ENCODE data around the gene TAP1. TPM values are rescaled to one million over a fixed set of nuclear protein-coding genes. Genes with fewer than 3 reads are reported as not detected.

The TAP1 gene
- total and polyA plus RNA-seq, 10 of the 15 experiments (the other 5 are each of a cell fraction or from before 2014, with no cell fraction given), result 33.4 to 249 (median 169) TPM

GRCh38 chr6:32888576-32888975, 35.1 kb upstream of the TAP1 start:
- Histone ChIP-seq H3K4me2 (ENCODE audit: control insufficient read depth, insufficient read depth) (no peak overlapping the region), H3K9me3 (replicated peaks; ENCODE audit: control insufficient read depth, insufficient read depth, low read length) (no peaks in the 10 kb centered on the region), H3K36me3 (ENCODE audit: control insufficient read depth in 2 of 2, insufficient read depth in 2 of 2, low read length in 1 of 2) (no peaks in the 10 kb centered on the region), H3K9ac (ENCODE audit: control insufficient read depth, insufficient read depth, low read length) (no peak overlapping the region), H4K20me1 (ENCODE audit: control insufficient read depth, insufficient read depth) (no peaks in the 10 kb centered on the region), H3K27ac (ENCODE audit: control insufficient read depth, insufficient read depth) (no peak overlapping the region), H3K4me3 (no peak overlapping the region), H3K27me3 (replicated peaks in 1 of 2; ENCODE audit: control insufficient read depth in 2 of 2, insufficient read depth in 2 of 2, low read length in 1 of 2) (no peaks in the 10 kb centered on the region), H3K79me2 (ENCODE audit: control insufficient read depth, insufficient read depth, low read length) (no peaks in the 10 kb centered on the region), H2AFZ (ENCODE audit: control insufficient read depth, low read depth, low read length) (no peak overlapping the region), H3K4me1 (ENCODE audit: control insufficient read depth, insufficient read depth, low read length) (no peaks in the 10 kb centered on the region)
- DNase-seq (ENCODE audit: low read depth, low spot score), result no peak
- ChIA-PET RAD21 (ENCODE audit: unreplicated experiment) (interaction anchor here (6.5 kb wide), 1 partner anchor 99 kb away, joined by 104 read pairs; no protein-coding TSS in a partner anchor), SMC1A (ENCODE audit: uncharacterized antibody, unreplicated experiment) (interaction anchor here (1.0 to 13.8 kb wide), 4 partner anchors 45 to 95 kb away, joined by 5 to 184 read pairs (median 7); partner anchors contain the start of gene HLA-DMA), POLR2A (no interaction called here), CTCF (interaction anchor here (1.1 to 12.7 kb wide), 5 partner anchors 45 to 98 kb away, joined by 4 to 260 read pairs (median 4); partner anchors contain the start of gene HLA-DMA)
- intact Hi-C loops (cut with micrococcal nuclease; ENCODE audit: unreplicated experiment), result loop anchor here (10.0 kb wide), 1 partner anchor 196 kb away; no protein-coding TSS in a partner anchor
- 100% methylated on average over 2 of the region's 2 CpGs for WGBS (ENCODE audit: insufficient coverage, insufficient replicate concordance, low lambda C conversion rate, missing lambda C conversion rate)
- no peak for FAIRE-seq
- no peak for ATAC-seq
- in situ Hi-C loops (cut with MboI), result loop anchor here (5.0 kb wide), 1 partner anchor 99 kb away; no protein-coding TSS in a partner anchor
- TF ChIP-seq MEF2B (IDR thresholded peaks at IDR 0.05; ENCODE audit: partially characterized antibody, poor library complexity, severe bottlenecking) (no peak), TCF7 (IDR thresholded peaks at IDR 0.05; ENCODE audit: borderline replicate concordance) (no peak), LARP7 (IDR thresholded peaks at IDR 0.05) (no peak), MTA3 (IDR thresholded peaks at IDR 0.05; ENCODE audit: borderline replicate concordance, low read length) (no peak), SUPT20H (IDR thresholded peaks at IDR 0.05; ENCODE audit: borderline replicate concordance, control insufficient read depth, low read depth, low read length) (no peak), IRF5 (IDR thresholded peaks at IDR 0.05; ENCODE audit: borderline replicate concordance) (no peak), RELB (IDR thresholded peaks at IDR 0.05; ENCODE audit: low read depth) (no peak), SRF (IDR thresholded peaks at IDR 0.05; ENCODE audit: low read depth in 2 of 2, low read length in 2 of 2) (no peak), HDAC6 (IDR thresholded peaks at IDR 0.05; ENCODE audit: unreplicated experiment) (no peak), CHD4 (IDR thresholded peaks at IDR 0.05) (no peak), IRF3 (IDR thresholded peaks at IDR 0.05) (no peak), STAT1 (conservative IDR thresholded peaks at IDR 0.05) (no peak), ZNF622 (IDR thresholded peaks at IDR 0.05) (no peak), RFX5 (IDR thresholded peaks at IDR 0.05; ENCODE audit: low read depth, low read length) (no peak), ZNF217 (IDR thresholded peaks at IDR 0.05) (no peak), MTA2 (IDR thresholded peaks at IDR 0.05; ENCODE audit: low read depth) (no peak)
- BruUV-seq (replicated peaks), result no TSS peak
